C4-2B (cell line): Measurements from ENCODE around the gene MGARP.

Experiments used
- ZFX ChIP-seq: fragments of 450-650 bp; IDR thresholded peaks from 2 replicates; pipeline ENCODE4 v1.6.1; 2017
- TF ChIP-seq, protein P1 (sequence below): fragments of 450-650 bp; conservative IDR thresholded peaks from 2 replicates; pipeline ENCODE4 v1.5.1; 2017; ENCODE audit warnings: mild to moderate bottlenecking

DNA sequence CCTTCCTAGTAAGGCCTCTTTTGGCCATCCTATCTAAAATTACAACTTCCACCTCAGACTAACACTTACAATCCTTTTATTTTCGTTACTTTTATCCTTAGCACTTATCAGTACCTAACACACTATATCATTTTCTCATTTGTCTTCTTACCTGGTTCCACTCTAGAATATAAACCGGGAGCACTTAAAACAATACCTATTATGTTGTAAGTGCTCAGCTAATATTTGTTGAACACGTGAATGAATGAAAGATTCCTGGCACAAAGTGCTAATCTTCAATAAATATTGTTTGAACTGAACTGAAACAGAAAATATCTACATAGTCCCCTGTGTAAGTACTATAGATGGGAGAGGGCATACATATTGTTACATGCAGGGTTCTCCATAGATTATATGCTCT lies 14.4 kb downstream of the MGARP start:
- TF ChIP-seq, protein P1, sequence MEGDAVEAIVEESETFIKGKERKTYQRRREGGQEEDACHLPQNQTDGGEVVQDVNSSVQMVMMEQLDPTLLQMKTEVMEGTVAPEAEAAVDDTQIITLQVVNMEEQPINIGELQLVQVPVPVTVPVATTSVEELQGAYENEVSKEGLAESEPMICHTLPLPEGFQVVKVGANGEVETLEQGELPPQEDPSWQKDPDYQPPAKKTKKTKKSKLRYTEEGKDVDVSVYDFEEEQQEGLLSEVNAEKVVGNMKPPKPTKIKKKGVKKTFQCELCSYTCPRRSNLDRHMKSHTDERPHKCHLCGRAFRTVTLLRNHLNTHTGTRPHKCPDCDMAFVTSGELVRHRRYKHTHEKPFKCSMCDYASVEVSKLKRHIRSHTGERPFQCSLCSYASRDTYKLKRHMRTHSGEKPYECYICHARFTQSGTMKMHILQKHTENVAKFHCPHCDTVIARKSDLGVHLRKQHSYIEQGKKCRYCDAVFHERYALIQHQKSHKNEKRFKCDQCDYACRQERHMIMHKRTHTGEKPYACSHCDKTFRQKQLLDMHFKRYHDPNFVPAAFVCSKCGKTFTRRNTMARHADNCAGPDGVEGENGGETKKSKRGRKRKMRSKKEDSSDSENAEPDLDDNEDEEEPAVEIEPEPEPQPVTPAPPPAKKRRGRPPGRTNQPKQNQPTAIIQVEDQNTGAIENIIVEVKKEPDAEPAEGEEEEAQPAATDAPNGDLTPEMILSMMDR: no peak
- no peak for TF ChIP-seq ZFX
